Measurements from ENCODE around the gene ACMSD.

- TF ChIP-seq, protein P1, sequence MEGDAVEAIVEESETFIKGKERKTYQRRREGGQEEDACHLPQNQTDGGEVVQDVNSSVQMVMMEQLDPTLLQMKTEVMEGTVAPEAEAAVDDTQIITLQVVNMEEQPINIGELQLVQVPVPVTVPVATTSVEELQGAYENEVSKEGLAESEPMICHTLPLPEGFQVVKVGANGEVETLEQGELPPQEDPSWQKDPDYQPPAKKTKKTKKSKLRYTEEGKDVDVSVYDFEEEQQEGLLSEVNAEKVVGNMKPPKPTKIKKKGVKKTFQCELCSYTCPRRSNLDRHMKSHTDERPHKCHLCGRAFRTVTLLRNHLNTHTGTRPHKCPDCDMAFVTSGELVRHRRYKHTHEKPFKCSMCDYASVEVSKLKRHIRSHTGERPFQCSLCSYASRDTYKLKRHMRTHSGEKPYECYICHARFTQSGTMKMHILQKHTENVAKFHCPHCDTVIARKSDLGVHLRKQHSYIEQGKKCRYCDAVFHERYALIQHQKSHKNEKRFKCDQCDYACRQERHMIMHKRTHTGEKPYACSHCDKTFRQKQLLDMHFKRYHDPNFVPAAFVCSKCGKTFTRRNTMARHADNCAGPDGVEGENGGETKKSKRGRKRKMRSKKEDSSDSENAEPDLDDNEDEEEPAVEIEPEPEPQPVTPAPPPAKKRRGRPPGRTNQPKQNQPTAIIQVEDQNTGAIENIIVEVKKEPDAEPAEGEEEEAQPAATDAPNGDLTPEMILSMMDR (IDR thresholded peaks at IDR 0.05): no peak
- no peak for TF ChIP-seq POLR2A (IDR thresholded peaks at IDR 0.05)
Observed at GRCh38 chr2:134936691-134937090, 98.3 kb downstream of the ACMSD start.
